Endothelial cell (in vitro differentiated cells): ENCODE data around the gene GTF3A. TPM values are rescaled to one million over a fixed set of nuclear protein-coding genes. Genes with fewer than 3 reads are reported as not detected.

Experiments used
- DNase-seq: peaks from one replicate; pipeline ENCODE4 v3.0.0; 2021; ENCODE audit warnings: low spot score
- H3K27ac Mint-ChIP-seq: one replicate; pipeline ENCODE4 v1.8.0; 2021; ENCODE audit warnings: mixed read lengths, inconsistent platforms; ENCODE audit not compliant: unreplicated experiment
- H3K27me3 Mint-ChIP-seq: one replicate; pipeline ENCODE4 v1.8.0; 2021; ENCODE audit warnings: mild to moderate bottlenecking, moderate library complexity, mixed read lengths, inconsistent platforms; ENCODE audit not compliant: unreplicated experiment
- H3K36me3 Mint-ChIP-seq: one replicate; pipeline ENCODE4 v1.8.0; 2021; ENCODE audit warnings: mild to moderate bottlenecking, low read depth, mixed read lengths, inconsistent platforms; ENCODE audit not compliant: unreplicated experiment
- H3K4me1 Mint-ChIP-seq: one replicate; pipeline ENCODE4 v1.8.0; 2021; ENCODE audit warnings: mild to moderate bottlenecking, mixed read lengths, inconsistent platforms; ENCODE audit not compliant: unreplicated experiment
- H3K4me3 Mint-ChIP-seq: one replicate; pipeline ENCODE4 v1.8.0; 2021; ENCODE audit warnings: mild to moderate bottlenecking, mixed read lengths, inconsistent platforms; ENCODE audit not compliant: unreplicated experiment
- H3K9me3 Mint-ChIP-seq: one replicate; pipeline ENCODE4 v1.8.0; 2021; ENCODE audit warnings: mixed read lengths, inconsistent platforms; ENCODE audit not compliant: unreplicated experiment
- total RNA-seq: library from RNA; stranded (reverse); fragmentation: NEBNext Ultra II Directional; extraction: Animal tissue kit (Norgen Biotek cat#: 25700); gene quantifications from one replicate; pipeline ENCODE4 v1.2.1, GENCODE V29; 2021; ENCODE audit not compliant: unreplicated experiment
- TF ChIP-seq, protein P1 (sequence below): fragments of 200-600 bp; sonication (generic); IDR thresholded peaks from one replicate; pipeline ENCODE4 v1.5.0; 2021; ENCODE audit warnings: antibody characterized with exemption; ENCODE audit not compliant: unreplicated experiment

GTF3A gene
- total RNA-seq, 1 donor from 2014 or later, result 73.6 TPM

GRCh38 chr13:27379694-27380641, 44.5 kb upstream of the GTF3A start:
- no peaks in the 10 kb centered on the region for H3K36me3 Mint-ChIP-seq
- peak; percentile 86 for DNase-seq
- no peaks in the 10 kb centered on the region for H3K9me3 Mint-ChIP-seq
- H3K27ac Mint-ChIP-seq, result no peak overlapping the region
- TF ChIP-seq, protein P1, sequence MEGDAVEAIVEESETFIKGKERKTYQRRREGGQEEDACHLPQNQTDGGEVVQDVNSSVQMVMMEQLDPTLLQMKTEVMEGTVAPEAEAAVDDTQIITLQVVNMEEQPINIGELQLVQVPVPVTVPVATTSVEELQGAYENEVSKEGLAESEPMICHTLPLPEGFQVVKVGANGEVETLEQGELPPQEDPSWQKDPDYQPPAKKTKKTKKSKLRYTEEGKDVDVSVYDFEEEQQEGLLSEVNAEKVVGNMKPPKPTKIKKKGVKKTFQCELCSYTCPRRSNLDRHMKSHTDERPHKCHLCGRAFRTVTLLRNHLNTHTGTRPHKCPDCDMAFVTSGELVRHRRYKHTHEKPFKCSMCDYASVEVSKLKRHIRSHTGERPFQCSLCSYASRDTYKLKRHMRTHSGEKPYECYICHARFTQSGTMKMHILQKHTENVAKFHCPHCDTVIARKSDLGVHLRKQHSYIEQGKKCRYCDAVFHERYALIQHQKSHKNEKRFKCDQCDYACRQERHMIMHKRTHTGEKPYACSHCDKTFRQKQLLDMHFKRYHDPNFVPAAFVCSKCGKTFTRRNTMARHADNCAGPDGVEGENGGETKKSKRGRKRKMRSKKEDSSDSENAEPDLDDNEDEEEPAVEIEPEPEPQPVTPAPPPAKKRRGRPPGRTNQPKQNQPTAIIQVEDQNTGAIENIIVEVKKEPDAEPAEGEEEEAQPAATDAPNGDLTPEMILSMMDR, result peak; percentile 78
- peaks cover 12% of the 10 kb centered on the region for H3K4me1 Mint-ChIP-seq
- H3K27me3 Mint-ChIP-seq, result peaks cover 16% of the 10 kb centered on the region
- no peak overlapping the region for H3K4me3 Mint-ChIP-seq

GRCh38 chr13:27381601-27382000, 42.8 kb upstream of the GTF3A start:
- no peak for DNase-seq
- Mint-ChIP-seq H3K27me3 (peaks cover 11% of the 10 kb centered on the region), H3K9me3 (no peaks in the 10 kb centered on the region), H3K36me3 (no peaks in the 10 kb centered on the region), H3K4me1 (peaks cover 8% of the 10 kb centered on the region), H3K4me3 (no peak overlapping the region), H3K27ac (no peak overlapping the region)
- TF ChIP-seq, protein P1, result no peak

DNA sequence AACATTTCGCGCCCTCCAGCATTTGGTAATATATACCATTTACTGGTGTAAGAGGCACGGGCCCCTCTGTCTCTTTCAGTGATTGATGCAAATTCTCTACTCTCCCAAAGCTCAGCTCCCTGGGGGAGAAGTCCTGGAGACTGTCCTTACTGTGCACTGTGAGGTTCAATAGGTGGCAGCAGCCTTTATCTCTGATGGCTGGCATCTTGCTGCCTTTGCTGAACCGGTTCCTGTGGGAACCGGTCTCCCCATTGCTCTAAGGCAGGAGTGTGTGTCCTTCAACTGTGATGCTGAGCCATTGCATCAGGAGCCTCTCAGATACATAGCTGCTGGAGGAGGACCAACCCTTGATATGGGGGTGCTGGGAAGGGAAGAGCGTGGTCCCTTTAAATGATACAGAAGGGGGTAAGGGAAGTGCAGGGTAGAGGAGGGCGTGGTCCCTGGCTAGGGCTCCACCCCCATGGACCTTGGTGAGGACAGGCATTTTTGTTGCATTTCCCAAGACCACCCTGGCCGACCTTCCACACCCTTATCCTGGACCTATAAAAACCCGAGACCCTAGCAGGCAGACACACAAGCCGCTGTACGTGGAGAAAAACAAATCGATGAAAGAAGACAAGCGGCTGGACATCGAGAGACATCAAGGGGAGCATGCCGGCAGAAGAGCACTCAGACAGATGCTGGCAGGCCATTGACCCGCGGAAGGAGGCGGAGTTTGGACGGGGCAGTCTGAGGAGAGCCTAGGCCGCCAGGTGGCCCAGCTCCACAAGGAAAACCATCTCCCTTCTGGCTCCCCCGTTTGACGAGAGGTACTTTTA, 41.1 kb upstream of the GTF3A start:
- H3K36me3 Mint-ChIP-seq, result no peaks in the 10 kb centered on the region
- peaks cover 8% of the 10 kb centered on the region for H3K4me1 Mint-ChIP-seq
- no peak overlapping the region for H3K4me3 Mint-ChIP-seq
- DNase-seq, result no peak
- no peak overlapping the region for H3K27ac Mint-ChIP-seq
- H3K9me3 Mint-ChIP-seq, result no peaks in the 10 kb centered on the region
- H3K27me3 Mint-ChIP-seq, result peaks cover 7% of the 10 kb centered on the region
- TF ChIP-seq, protein P1, result no peak

GRCh38 chr13:27384285-27384684, 40.1 kb upstream of the GTF3A start:
- no peak for DNase-seq
- H3K4me1 Mint-ChIP-seq, result peaks cover 8% of the 10 kb centered on the region
- H3K4me3 Mint-ChIP-seq, result no peak overlapping the region
- H3K9me3 Mint-ChIP-seq, result no peaks in the 10 kb centered on the region
- no peaks in the 10 kb centered on the region for H3K36me3 Mint-ChIP-seq
- no peak overlapping the region for H3K27ac Mint-ChIP-seq
- TF ChIP-seq, protein P1, result no peak
- peaks cover 7% of the 10 kb centered on the region for H3K27me3 Mint-ChIP-seq
